ENCODE results near the gene ITGB3. TPM values are rescaled to one million over a fixed set of nuclear protein-coding genes. Genes with fewer than 3 reads are reported as not detected.
"Not testable (repeated sequence)": the region's sequence is repeated elsewhere in the genome, so short reads cannot be mapped to it uniquely, and the experiment has no call there.

ITGB3 gene
- total RNA-seq, 4 donors from 2014 or later: 7.9 to 26.3 (median 8.6) TPM

- 87 to 93% methylated on average over 3 of the region's 3 CpGs for WGBS, 2 donors (ENCODE audit: low coverage in 1 of 2)
- DNase-seq: no peak
- TF ChIP-seq POLR2AphosphoS5 (IDR thresholded peaks at IDR 0.05) (no peak), POLR2A (IDR thresholded peaks at IDR 0.05) (no peak), EP300 (IDR thresholded peaks at IDR 0.05; ENCODE audit: low read depth) (no peak), CTCF (IDR thresholded peaks at IDR 0.05) (no peak)
- no peaks in the 10 kb centered on the region for H3K27me3 ChIP-seq
- no peak overlapping the region for H3K27ac ChIP-seq
- H3K4me3 ChIP-seq: no peak overlapping the region
- H3K36me3 ChIP-seq: no peaks in the 10 kb centered on the region
- no peaks in the 10 kb centered on the region for H3K4me1 ChIP-seq
- intact Hi-C loops (cut with DNase I; ENCODE audit: low total_unique reads): no loop called here
- in situ Hi-C loops (cut with MboI; ENCODE audit: low pct_ligation_motif_present in 1 of 4, low pct_unique_long_range_greater_than_20kb in 1 of 4, low sequenced_read_pairs in 3 of 4): no loop called here
- H3K9me3 ChIP-seq: no peaks in the 10 kb centered on the region
Measured at GRCh38 chr17:47214931-47215330, 38.7 kb upstream of the ITGB3 start.

DNA sequence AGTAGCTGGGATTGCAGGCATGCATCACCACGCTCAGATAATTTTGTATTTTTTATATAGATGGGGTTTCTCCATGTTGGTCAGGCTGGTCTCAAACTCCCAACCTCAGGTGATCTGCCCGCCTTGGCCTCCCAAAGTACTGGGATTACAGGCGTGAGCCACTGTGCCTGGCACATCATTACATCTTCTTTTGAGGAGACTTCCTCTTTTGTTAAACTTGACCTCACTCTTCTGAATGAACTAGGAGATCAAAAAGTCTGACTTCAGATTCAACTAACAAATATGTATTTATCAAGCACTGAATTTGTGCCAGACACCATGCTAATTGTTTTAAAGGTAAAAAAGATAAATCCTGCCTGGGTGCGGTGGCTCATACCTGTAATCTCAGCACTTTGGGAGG is 36.8 kb upstream of the ITGB3 start:
- H3K27ac ChIP-seq; H3K4me3 ChIP-seq; H3K36me3 ChIP-seq; H3K9me3 ChIP-seq; in situ Hi-C loops (cut with MboI; ENCODE audit: low pct_ligation_motif_present in 1 of 4, low pct_unique_long_range_greater_than_20kb in 1 of 4, low sequenced_read_pairs in 3 of 4); DNase-seq; H3K27me3 ChIP-seq; intact Hi-C loops (cut with DNase I; ENCODE audit: low total_unique reads); H3K4me1 ChIP-seq: not testable (repeated sequence)
- 89 to 100% methylated on average over 1 to 4 of the region's 4 CpGs for WGBS, 2 donors (ENCODE audit: low coverage in 1 of 2)

DNA sequence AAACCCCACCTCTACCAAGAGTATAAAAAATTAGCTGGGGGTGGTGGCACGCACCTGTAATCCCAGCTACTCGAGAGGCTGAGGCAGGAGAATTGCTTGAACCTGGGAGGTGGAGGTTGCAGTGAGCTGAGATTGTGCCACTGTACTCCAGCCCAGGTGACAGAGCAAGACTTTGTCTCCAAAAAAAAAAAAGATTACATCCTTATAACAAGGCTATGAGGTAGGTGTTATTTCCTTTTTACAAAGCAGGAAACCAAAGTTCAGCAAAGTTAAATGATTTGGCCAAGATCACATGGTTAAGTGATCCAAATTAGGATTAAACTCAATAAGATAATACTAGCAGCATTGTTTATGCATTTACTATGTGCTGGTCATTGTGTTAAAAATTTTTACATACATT is 36.3 kb upstream of the ITGB3 start:
- H3K4me3 ChIP-seq; H3K27me3 ChIP-seq; in situ Hi-C loops (cut with MboI; ENCODE audit: low pct_ligation_motif_present in 1 of 4, low pct_unique_long_range_greater_than_20kb in 1 of 4, low sequenced_read_pairs in 3 of 4); intact Hi-C loops (cut with DNase I; ENCODE audit: low total_unique reads); DNase-seq; H3K9me3 ChIP-seq; H3K27ac ChIP-seq; H3K36me3 ChIP-seq; H3K4me1 ChIP-seq: not testable (repeated sequence)
- 83 to 94% methylated on average over 1 to 2 of the region's 2 CpGs for WGBS, 2 donors (ENCODE audit: low coverage in 1 of 2)

DNA sequence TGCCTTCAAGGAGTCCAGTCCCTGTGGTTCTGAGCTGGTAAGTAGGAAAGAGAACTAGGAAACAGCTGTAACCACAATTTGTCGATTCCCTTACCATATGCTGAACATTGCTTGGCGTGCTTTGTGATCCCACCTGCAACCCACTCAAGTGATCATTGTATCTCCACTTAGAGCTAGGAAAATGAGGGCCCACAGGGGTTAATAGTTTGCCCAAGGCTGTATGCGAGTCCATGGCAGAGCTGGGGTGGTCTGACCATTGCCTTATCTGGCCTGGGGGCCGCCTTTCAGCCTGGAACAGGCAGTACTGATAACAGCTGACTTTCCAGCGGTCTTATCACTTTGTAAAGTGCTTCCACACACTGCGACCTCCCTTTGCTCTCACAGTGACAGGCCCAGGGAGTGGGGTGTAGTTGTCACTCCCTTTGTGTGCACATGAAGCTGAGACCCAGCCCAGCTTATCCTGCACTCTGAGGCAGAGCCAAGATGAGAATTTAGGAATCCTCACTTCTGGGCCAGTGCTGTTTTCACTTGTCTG is 34.7 kb upstream of the ITGB3 start:
- TF ChIP-seq POLR2A (IDR thresholded peaks at IDR 0.05): no peak
- no peak for TF ChIP-seq POLR2AphosphoS5 (IDR thresholded peaks at IDR 0.05)
- no peak for TF ChIP-seq EP300 (IDR thresholded peaks at IDR 0.05; ENCODE audit: low read depth)
- TF ChIP-seq CTCF (IDR thresholded peaks at IDR 0.05): no peak
- 79% methylated on average over 6 of the region's 6 CpGs; no CpG with 5 or more reads in 1 of the 2 donors for WGBS, 2 donors (ENCODE audit: low coverage in 1 of 2)
- Histone ChIP-seq H3K36me3 (no peaks in the 10 kb centered on the region), H3K27ac (no peak overlapping the region), H3K4me1 (no peaks in the 10 kb centered on the region), H3K9me3 (no peaks in the 10 kb centered on the region), H3K4me3 (no peak overlapping the region), H3K27me3 (no peaks in the 10 kb centered on the region)
- intact Hi-C loops (cut with DNase I; ENCODE audit: low total_unique reads): no loop called here
- DNase-seq: no peak
- in situ Hi-C loops (cut with MboI; ENCODE audit: low pct_ligation_motif_present in 1 of 4, low pct_unique_long_range_greater_than_20kb in 1 of 4, low sequenced_read_pairs in 3 of 4): no loop called here

GRCh38 chr17:47219621-47220475 is 33.8 kb upstream of the ITGB3 start:
- 93 to 100% methylated on average over 2 to 21 of the region's 21 CpGs for WGBS, 2 donors (ENCODE audit: low coverage in 1 of 2)
- no peak overlapping the region for H3K27ac ChIP-seq
- in situ Hi-C loops (cut with MboI; ENCODE audit: low pct_ligation_motif_present in 1 of 4, low pct_unique_long_range_greater_than_20kb in 1 of 4, low sequenced_read_pairs in 3 of 4): no loop called here
- no peaks in the 10 kb centered on the region for H3K36me3 ChIP-seq
- intact Hi-C loops (cut with DNase I; ENCODE audit: low total_unique reads): no loop called here
- H3K4me3 ChIP-seq: no peak overlapping the region
- DNase-seq: no peak
- peaks cover 0 to 6% (median 2%) of the 10 kb centered on the region in 4 donors for H3K4me1 ChIP-seq
- no peaks in the 10 kb centered on the region for H3K27me3 ChIP-seq
- TF ChIP-seq POLR2A (IDR thresholded peaks at IDR 0.05) (no peak), POLR2AphosphoS5 (IDR thresholded peaks at IDR 0.05) (no peak), CTCF (IDR thresholded peaks at IDR 0.05) (no peak), EP300 (IDR thresholded peaks at IDR 0.05; ENCODE audit: low read depth) (no peak)
- no peaks in the 10 kb centered on the region for H3K9me3 ChIP-seq
